ENCODE results near the gene STKLD1.

Gene STKLD1

DNA sequence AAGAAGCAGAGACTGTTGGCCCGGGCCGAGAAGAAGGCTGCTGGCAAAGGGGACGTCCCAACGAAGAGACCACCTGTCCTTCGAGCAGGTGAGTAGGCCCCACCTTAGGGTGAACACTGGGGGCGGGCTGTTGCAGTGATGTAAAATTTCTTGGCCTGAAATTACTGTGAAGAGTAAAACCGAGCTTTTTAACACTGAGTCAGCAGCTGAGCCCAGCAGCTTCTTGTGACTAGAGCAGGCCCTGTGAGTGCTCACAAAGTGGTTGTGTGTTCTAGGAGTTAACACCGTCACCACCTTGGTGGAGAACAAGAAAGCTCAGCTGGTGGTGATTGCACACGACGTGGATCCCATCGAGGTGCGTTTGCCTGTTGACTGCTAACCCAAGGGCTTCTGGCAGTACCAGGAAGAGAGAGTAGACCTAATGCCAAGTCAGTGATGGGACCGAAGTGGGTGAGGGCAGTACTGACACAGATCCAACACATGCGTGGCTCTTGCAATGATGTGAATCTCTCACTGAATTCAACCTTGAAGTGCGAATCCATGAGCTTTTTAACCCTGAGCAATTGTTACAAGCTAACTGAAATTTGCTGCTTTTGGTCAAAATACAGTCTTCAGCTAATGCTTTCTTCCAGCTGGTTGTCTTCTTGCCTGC lies 26.1 kb upstream of the STKLD1 start:
- TF ChIP-seq, protein P1, sequence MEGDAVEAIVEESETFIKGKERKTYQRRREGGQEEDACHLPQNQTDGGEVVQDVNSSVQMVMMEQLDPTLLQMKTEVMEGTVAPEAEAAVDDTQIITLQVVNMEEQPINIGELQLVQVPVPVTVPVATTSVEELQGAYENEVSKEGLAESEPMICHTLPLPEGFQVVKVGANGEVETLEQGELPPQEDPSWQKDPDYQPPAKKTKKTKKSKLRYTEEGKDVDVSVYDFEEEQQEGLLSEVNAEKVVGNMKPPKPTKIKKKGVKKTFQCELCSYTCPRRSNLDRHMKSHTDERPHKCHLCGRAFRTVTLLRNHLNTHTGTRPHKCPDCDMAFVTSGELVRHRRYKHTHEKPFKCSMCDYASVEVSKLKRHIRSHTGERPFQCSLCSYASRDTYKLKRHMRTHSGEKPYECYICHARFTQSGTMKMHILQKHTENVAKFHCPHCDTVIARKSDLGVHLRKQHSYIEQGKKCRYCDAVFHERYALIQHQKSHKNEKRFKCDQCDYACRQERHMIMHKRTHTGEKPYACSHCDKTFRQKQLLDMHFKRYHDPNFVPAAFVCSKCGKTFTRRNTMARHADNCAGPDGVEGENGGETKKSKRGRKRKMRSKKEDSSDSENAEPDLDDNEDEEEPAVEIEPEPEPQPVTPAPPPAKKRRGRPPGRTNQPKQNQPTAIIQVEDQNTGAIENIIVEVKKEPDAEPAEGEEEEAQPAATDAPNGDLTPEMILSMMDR (IDR thresholded peaks at IDR 0.05; ENCODE audit: borderline replicate concordance, control extremely low read depth, extremely low read depth, insufficient read depth, missing control alignments): no peak
- no peak for DNase-seq (ENCODE audit: low spot score)
- in situ Hi-C loops (cut with MboI; ENCODE audit: low sequenced_read_pairs, unreplicated experiment): no loop called here

DNA sequence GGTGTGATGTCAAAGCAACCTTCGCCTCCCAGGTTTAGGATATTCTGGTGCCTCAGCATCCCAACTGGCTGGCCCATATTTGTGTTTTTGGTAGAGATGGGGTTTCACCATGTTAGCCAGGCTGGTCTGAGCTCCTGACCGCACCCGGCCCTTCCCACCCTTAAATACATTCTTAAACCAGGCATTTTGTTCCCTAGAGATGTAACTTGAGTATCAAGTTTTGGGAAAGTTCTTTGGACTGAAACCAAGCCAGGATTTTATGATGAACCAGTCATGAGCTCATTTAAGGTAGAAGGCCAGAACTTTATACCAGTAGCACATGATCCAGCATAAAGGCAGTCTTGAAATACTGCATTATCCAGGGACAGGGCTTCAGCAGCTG lies 24.6 kb upstream of the STKLD1 start:
- DNase-seq (ENCODE audit: low spot score): no peak
- in situ Hi-C loops (cut with MboI; ENCODE audit: low sequenced_read_pairs, unreplicated experiment): no loop called here
- TF ChIP-seq, protein P1 (IDR thresholded peaks at IDR 0.05; ENCODE audit: borderline replicate concordance, control extremely low read depth, extremely low read depth, insufficient read depth, missing control alignments): no peak

DNA sequence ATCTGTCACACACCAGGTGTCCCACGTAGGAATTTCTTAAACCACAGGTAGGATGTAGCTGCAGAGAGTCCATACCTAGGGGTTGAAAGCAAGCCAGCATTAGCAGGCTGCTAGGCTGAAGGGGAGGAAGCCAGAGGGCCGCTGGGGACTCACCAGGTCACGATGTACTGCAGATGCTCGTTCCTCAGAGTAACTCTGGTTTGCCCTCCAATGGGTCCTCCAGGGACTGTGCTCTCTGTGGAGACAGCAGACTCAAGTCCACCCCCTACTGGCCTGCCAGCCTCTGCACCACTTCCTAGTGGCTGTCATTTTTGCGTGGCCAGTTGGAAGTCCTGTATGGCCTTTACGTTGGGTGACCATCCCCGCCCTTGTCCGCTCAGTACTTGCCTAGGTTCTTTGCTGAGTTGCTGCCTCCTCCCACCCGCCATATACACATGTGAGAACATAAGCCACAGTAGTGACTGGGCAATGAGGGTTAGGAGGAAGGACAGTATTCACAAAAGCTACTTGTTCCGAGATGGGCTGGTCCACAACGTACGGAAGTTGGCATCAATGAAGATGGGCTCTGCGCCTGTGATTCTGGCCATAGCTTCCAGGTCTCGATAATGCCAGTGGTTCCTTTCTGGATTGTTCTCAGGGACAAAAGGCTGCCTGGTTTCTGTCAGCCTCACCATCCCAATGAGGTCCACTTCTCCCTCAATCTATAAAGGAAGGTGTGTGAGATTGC lies 24.1 kb upstream of the STKLD1 start:
- in situ Hi-C loops (cut with MboI; ENCODE audit: low sequenced_read_pairs, unreplicated experiment): no loop called here
- peak; percentile 62 for DNase-seq (ENCODE audit: low spot score)
- TF ChIP-seq, protein P1 (IDR thresholded peaks at IDR 0.05; ENCODE audit: borderline replicate concordance, control extremely low read depth, extremely low read depth, insufficient read depth, missing control alignments): peak; percentile 41

DNA sequence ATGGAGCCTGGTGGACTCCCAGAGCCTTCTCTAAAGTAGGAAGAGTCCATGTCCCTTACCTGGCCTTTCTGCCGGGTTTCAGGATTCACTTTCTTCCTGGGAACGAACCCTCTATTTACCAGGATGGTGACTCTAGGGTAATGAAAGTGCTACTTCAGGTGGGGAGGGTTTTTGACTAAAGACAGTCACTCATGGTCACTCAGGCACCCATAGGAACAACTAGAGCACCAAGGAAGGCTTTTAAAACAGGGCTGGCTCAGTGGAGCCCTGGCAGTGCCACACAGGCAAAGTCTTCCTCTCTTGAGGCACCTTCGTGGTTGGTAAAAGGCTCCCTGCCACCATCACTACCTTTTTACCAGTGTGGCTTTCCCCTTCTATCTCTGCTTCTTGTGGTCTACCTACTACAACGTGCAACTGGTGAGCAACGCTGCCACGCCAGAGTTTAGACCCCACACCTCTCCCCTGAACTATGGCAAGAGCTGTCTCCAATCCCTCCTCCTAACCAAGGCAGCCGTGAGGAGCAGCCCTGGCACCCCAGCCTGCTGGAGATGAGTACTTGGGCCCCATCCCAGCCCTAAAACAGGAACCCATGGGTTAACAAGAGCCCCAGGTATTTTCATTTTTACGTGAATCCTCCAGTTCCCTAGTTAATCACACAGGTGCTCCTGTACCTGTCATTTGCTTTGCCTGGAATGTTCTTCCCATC lies 23.4 kb upstream of the STKLD1 start:
- DNase-seq (ENCODE audit: low spot score): no peak

DNA sequence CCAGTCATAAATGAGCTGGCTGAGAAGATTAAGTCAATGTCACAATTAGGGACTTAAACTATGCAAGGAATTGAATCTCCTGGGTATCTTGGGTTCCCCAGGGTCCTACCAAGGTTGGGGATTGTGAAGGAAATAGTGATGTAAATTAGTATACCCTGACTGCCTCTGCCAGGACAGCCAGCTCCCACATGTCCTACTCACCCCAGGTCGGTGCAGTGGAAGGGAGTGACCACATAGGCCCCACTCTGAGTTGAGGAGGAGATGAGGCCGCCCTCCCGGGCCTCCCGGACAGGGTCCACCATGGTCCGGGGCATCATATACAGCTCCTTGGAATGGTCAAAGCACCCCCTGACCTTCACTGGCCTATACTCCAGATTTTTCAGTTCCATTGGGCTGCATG lies 22.6 kb upstream of the STKLD1 start:
- TF ChIP-seq, protein P1 (IDR thresholded peaks at IDR 0.05; ENCODE audit: borderline replicate concordance, control extremely low read depth, extremely low read depth, insufficient read depth, missing control alignments): no peak
- no peak for DNase-seq (ENCODE audit: low spot score)
- in situ Hi-C loops (cut with MboI; ENCODE audit: low sequenced_read_pairs, unreplicated experiment): no loop called here

More for the DNA sequence above, 23.4 kb upstream of the STKLD1 start:
- in situ Hi-C loops (cut with MboI; ENCODE audit: low sequenced_read_pairs, unreplicated experiment): no loop called here
- TF ChIP-seq, protein P1 (IDR thresholded peaks at IDR 0.05; ENCODE audit: borderline replicate concordance, control extremely low read depth, extremely low read depth, insufficient read depth, missing control alignments): no peak

DNA sequence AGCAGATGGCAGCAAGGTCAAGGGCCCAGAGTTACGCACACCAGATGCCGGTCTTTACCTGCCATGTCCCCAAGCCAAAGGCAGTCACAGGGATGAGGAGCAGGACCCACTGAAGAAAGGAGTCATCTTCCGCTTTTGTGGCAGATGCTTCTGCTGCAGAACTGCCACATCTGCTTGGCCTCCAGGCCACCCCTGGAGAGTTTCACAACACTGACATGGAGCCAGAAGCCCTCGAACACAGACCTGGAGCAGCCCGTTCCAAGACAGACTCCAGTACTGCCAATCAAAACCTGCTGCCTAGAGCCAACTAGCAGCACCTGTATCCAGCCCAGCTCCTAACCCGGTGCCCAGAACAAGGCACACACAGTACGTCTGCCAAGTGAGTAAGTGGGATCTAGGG lies 21.4 kb upstream of the STKLD1 start:
- no peak for DNase-seq (ENCODE audit: low spot score)
- TF ChIP-seq, protein P1 (IDR thresholded peaks at IDR 0.05; ENCODE audit: borderline replicate concordance, control extremely low read depth, extremely low read depth, insufficient read depth, missing control alignments): no peak
- in situ Hi-C loops (cut with MboI; ENCODE audit: low sequenced_read_pairs, unreplicated experiment): no loop called here

Data from GM13976 (cell line).